Hepatocyte (in vitro differentiated cells): Measurements from ENCODE around the gene GMDS. TPM values are rescaled to one million over a fixed set of nuclear protein-coding genes. Genes with fewer than 3 reads are reported as not detected.

Source experiments
- DNase-seq: peaks from one replicate; pipeline ENCODE4 v3.0.0-alpha.2; 2016; ENCODE audit warnings: low spot score
- H2AFZ ChIP-seq: fragments of 200-600 bp; sonication (generic); 2 replicates; pipeline ENCODE4 v1.6.0; 2016; ENCODE audit warnings: antibody characterized with exemption, mild to moderate bottlenecking
- H3K27ac ChIP-seq: fragments of 200-600 bp; sonication (generic); 2 replicates; pipeline ENCODE4 v1.5.1; 2016; ENCODE audit warnings: mild to moderate bottlenecking
- H3K27me3 ChIP-seq: fragments of 200-600 bp; sonication (generic); 2 replicates; pipeline ENCODE4 v1.6.1; 2016
- H3K36me3 ChIP-seq: fragments of 200-600 bp; sonication (generic); replicated peaks from 2 replicates; pipeline ENCODE4 v1.5.1; 2016; ENCODE audit warnings: low read depth; ENCODE audit not compliant: insufficient read depth
- H3K4me1 ChIP-seq: fragments of 200-600 bp; sonication (generic); 2 replicates; pipeline ENCODE4 v1.5.1; 2016; ENCODE audit warnings: mild to moderate bottlenecking, moderate library complexity; ENCODE audit not compliant: insufficient read depth
- H3K4me2 ChIP-seq: fragments of 200-600 bp; sonication (generic); 2 replicates; pipeline ENCODE4 v1.6.0; 2016
- H3K4me3 ChIP-seq: fragments of 200-600 bp; sonication (generic); 2 replicates; pipeline ENCODE4 v1.5.1; 2016; ENCODE audit warnings: mild to moderate bottlenecking
- H3K79me2 ChIP-seq: fragments of 200-600 bp; sonication (generic); 2 replicates; pipeline ENCODE4 v1.6.0; 2017; ENCODE audit warnings: mild to moderate bottlenecking
- H3K9me2 ChIP-seq: fragments of 200-600 bp; sonication (generic); replicated peaks from 2 replicates; pipeline ENCODE4 v1.6.0; 2017; ENCODE audit warnings: mild to moderate bottlenecking; ENCODE audit not compliant: insufficient read depth
- H3K9me3 ChIP-seq: fragments of 200-600 bp; sonication (generic); 2 replicates; pipeline ENCODE4 v1.5.1; 2016; ENCODE audit warnings: low read depth, mild to moderate bottlenecking
- H4K20me1 ChIP-seq: fragments of 200-600 bp; sonication (generic); 2 replicates; pipeline ENCODE4 v1.6.0; 2016; ENCODE audit warnings: mild to moderate bottlenecking; ENCODE audit not compliant: insufficient read depth, poor library complexity, severe bottlenecking
- EZH2 ChIP-seq: fragments of 200-600 bp; sonication (generic); IDR thresholded peaks from 2 replicates; pipeline ENCODE4 v1.6.1; 2016; ENCODE audit warnings: antibody characterized with exemption, mild to moderate bottlenecking, borderline replicate concordance
- EZH2phosphoT487 ChIP-seq: fragments of 200-600 bp; sonication (generic); IDR thresholded peaks from one replicate; pipeline ENCODE4 v1.6.1; 2018; ENCODE audit warnings: antibody characterized with exemption, mild to moderate bottlenecking, low read depth, moderate library complexity; ENCODE audit not compliant: unreplicated experiment, severe bottlenecking
- WGBS: methylation state at CpG from one replicate; pipeline ENCODE4 v1.1.6; 2016; ENCODE audit warnings: low lambda C conversion rate; ENCODE audit errors: missing lambda C conversion rate; 5-methylcytosine and 5-hydroxymethylcytosine counted together
- polyA plus RNA-seq: library from polyadenylated mRNA; unstranded; fragments of >200 nt; fragmentation: Nextera tagmentation; extraction: Ambion mirVana; gene quantifications from 2 replicates; pipeline ENCODE4 v1.2.1, GENCODE V29; 2016
- total RNA-seq: library from RNA; depleted of rRNA; stranded (reverse); fragments of >200 nt; gene quantifications from 2 replicates; pipeline ENCODE4 v1.2.3, GENCODE V29; 2014
- TF ChIP-seq, protein P1 (sequence below): fragments of 200-600 bp; sonication (generic); IDR thresholded peaks from 2 replicates; pipeline ENCODE4 v1.5.1; 2016; ENCODE audit warnings: antibody characterized with exemption, mild to moderate bottlenecking; ENCODE audit not compliant: poor library complexity

GMDS gene
- total and polyA plus RNA-seq, 2 experiments from 2014 or later = 20.7 to 32.6 TPM

DNA sequence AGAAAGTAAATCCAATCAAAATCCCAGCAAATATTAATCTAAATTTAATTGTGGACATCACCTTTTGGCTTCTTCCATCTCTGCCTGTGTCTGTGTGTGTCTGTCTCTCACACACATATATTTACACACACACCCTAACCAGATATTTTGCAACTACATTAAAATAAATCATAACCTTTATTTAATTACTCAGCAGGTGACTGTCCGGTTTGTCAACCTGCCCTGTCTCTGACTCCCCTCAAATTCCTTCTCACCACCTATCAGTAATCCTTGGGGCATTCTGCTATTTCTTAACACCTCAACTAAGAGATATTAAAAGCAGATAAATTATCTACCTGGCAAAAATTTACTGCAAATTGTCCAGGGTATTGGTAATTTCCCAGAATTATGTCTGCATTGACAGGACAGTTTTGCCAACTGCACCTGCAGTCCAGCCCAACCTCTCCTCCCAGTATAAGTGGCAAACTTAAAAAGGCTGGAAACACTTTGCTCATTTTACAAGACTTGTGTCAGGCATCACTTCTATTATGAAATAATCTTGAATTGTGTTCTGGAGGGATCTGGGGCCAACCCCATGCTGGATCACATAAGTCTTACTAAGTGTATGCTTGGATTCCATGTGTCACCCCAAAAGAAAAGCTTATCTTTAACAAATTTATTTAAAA, 216.1 kb downstream of the GMDS start:
- Histone ChIP-seq H3K4me1 (no peaks in the 10 kb centered on the region), H3K4me3 (no peak overlapping the region), H3K27me3 (no peaks in the 10 kb centered on the region), H3K79me2 (no peaks in the 10 kb centered on the region), H3K9me3 (no peaks in the 10 kb centered on the region), H3K36me3 (no peaks in the 10 kb centered on the region), H3K4me2 (no peak overlapping the region), H2AFZ (no peak overlapping the region), H3K9me2 (no peaks in the 10 kb centered on the region), H4K20me1 (no peaks in the 10 kb centered on the region), H3K27ac (no peak overlapping the region)
- TF ChIP-seq, protein P1, sequence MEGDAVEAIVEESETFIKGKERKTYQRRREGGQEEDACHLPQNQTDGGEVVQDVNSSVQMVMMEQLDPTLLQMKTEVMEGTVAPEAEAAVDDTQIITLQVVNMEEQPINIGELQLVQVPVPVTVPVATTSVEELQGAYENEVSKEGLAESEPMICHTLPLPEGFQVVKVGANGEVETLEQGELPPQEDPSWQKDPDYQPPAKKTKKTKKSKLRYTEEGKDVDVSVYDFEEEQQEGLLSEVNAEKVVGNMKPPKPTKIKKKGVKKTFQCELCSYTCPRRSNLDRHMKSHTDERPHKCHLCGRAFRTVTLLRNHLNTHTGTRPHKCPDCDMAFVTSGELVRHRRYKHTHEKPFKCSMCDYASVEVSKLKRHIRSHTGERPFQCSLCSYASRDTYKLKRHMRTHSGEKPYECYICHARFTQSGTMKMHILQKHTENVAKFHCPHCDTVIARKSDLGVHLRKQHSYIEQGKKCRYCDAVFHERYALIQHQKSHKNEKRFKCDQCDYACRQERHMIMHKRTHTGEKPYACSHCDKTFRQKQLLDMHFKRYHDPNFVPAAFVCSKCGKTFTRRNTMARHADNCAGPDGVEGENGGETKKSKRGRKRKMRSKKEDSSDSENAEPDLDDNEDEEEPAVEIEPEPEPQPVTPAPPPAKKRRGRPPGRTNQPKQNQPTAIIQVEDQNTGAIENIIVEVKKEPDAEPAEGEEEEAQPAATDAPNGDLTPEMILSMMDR = no peak
- no peak for TF ChIP-seq EZH2phosphoT487
- TF ChIP-seq EZH2 = no peak
- DNase-seq = no peak
- 85% methylated on average over 1 of the region's 1 CpG for WGBS

DNA sequence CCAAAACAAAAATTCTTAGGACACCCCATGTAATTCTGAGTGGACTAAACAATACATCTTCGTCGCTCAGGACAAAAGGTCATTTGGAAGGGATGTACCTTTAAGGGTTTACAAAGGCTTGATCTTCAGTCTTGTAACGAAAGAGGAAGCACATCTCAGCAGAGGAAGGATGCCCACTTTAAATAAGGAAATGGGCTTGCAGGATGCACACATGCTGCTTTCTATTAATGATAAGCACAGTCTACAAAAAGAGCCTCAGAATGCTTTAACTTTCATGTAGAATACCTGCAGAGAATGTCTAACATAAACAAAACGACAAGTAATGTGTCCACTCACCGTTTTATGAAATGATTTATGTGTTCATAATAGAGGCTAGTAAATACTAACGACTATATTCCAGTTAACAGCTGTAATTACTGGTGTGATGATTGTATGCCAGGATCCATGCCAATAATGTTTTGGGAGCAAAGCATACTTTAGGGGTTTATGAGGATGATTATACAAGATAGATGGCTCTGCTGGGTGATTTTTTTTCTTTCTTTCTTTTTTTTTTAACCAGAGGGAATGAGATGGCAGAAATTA, 216.9 kb downstream of the GMDS start:
- H2AFZ ChIP-seq = no peak overlapping the region
- no peak overlapping the region for H3K4me2 ChIP-seq
- TF ChIP-seq, protein P1 = no peak
- TF ChIP-seq EZH2 = no peak
- TF ChIP-seq EZH2phosphoT487 = no peak
- no peaks in the 10 kb centered on the region for H3K9me2 ChIP-seq
- H3K79me2 ChIP-seq = no peaks in the 10 kb centered on the region
- H3K4me3 ChIP-seq = no peak overlapping the region
- H4K20me1 ChIP-seq = no peaks in the 10 kb centered on the region
- no peaks in the 10 kb centered on the region for H3K9me3 ChIP-seq
- WGBS = 58% methylated on average over 6 of the region's 6 CpGs
- no peak overlapping the region for H3K27ac ChIP-seq
- H3K4me1 ChIP-seq = no peaks in the 10 kb centered on the region
- DNase-seq = no peak
- H3K36me3 ChIP-seq = no peaks in the 10 kb centered on the region
- H3K27me3 ChIP-seq = no peaks in the 10 kb centered on the region

DNA sequence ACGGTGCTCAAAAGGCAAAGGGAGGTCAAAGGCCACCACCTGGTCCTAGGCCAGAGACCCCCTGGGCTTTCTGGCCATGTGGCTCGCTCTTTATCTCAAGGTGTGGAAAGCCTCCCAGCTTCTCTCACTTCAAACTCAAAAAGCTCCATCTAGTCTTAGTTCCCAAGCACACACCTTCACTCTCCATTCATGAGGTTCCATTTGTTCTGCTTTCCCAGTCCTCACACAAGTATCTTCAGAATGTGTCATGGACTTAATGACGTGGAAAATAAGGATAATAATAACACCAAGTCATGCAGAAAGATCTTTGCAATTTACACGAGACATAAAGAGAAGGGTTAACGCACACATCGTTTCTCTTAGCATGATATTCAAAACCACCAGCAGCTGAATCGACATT, 219.3 kb downstream of the GMDS start:
- Histone ChIP-seq H2AFZ (no peak overlapping the region), H3K9me2 (no peaks in the 10 kb centered on the region)

More for the DNA sequence above, 219.3 kb downstream of the GMDS start:
- TF ChIP-seq EZH2 (no peak), EZH2phosphoT487 (no peak)
- TF ChIP-seq, protein P1 = no peak
- no peaks in the 10 kb centered on the region for H3K79me2 ChIP-seq
- 87% methylated on average over 7 of the region's 7 CpGs for WGBS
- H3K4me3 ChIP-seq = no peak overlapping the region
- peaks cover 3% of the 10 kb centered on the region for H3K4me1 ChIP-seq
- H4K20me1 ChIP-seq = no peaks in the 10 kb centered on the region
- H3K27ac ChIP-seq = no peak overlapping the region
- H3K9me3 ChIP-seq = no peaks in the 10 kb centered on the region
- DNase-seq = no peak
- no peak overlapping the region for H3K4me2 ChIP-seq
- no peaks in the 10 kb centered on the region for H3K27me3 ChIP-seq
- no peaks in the 10 kb centered on the region for H3K36me3 ChIP-seq
